NCI-H69 (cell line): Measurements from ENCODE around the gene ORC6.

Experiments
- DNase-seq: peaks from one replicate; lab custom pipeline; 2025; lab: John Stamatoyannopoulos, UW

ORC6 gene

DNA sequence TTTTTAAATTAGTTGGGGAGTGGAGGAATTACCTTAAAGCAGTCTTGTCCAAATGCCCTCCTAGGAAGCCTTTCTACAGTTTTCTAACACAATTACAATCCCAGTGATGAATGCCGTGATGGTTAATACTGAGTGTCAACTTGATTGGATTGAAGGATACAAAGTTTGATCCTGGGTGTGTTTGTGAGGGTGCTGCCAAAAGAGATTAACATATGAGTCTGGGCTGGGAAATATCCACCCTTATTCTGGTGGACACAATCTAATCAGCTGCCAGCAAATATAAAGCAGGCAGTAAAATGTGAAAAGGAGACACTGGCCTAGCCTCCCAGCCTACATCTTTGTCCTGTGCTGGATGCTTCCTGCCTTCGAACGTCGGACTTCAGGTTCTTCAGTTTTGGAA, 12.2 kb downstream of the ORC6 start:
- DNase-seq: no peak

GRCh38 chr16:46702030-46702429, 12.6 kb downstream of the ORC6 start:
- no peak for DNase-seq

DNA sequence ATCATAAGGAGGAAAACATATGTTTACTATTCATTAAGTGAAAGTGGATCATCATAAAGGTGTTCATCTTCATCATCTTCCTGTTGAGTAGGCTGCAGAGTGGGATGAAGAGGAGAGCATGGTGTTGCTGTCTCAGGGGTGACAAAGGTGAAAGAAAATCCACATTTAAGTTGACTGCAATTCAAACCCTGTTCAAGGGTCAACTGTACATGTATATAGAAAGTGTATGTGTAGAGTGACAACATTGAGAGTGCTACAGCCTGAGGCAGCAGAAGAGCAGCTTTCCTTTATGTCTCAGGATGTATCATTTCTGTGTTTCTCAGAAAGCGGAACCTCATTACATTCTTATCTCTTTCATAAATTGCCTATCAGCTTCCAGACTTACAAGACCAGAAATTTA, 17.2 kb downstream of the ORC6 start:
- DNase-seq: no peak

DNA sequence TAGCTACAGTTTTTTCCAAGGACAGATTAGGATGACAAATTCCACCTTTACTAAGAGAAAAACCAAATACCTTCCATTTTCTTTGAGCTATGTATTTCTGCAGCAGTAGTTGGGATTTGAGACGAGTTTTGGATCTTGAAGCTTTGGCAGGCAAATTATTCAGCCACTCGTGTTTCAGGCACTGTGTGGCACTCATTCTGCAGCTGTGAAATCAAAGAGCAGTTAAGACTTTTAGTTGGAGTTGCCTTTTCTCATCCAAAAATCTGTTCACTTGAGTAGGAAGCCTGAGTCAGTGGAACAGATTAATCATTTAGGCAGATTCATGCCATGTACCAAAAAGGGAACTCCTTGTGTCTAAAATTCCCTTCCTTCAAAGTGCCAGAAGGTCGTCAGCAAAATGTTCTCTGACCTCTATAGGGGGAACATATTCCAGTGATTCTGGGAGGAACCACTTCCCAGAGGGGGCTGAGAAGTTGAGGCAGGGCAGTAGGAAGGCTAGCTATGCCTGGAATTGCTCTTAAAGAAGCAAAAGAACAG, 20.1 kb downstream of the ORC6 start:
- no peak for DNase-seq

DNA sequence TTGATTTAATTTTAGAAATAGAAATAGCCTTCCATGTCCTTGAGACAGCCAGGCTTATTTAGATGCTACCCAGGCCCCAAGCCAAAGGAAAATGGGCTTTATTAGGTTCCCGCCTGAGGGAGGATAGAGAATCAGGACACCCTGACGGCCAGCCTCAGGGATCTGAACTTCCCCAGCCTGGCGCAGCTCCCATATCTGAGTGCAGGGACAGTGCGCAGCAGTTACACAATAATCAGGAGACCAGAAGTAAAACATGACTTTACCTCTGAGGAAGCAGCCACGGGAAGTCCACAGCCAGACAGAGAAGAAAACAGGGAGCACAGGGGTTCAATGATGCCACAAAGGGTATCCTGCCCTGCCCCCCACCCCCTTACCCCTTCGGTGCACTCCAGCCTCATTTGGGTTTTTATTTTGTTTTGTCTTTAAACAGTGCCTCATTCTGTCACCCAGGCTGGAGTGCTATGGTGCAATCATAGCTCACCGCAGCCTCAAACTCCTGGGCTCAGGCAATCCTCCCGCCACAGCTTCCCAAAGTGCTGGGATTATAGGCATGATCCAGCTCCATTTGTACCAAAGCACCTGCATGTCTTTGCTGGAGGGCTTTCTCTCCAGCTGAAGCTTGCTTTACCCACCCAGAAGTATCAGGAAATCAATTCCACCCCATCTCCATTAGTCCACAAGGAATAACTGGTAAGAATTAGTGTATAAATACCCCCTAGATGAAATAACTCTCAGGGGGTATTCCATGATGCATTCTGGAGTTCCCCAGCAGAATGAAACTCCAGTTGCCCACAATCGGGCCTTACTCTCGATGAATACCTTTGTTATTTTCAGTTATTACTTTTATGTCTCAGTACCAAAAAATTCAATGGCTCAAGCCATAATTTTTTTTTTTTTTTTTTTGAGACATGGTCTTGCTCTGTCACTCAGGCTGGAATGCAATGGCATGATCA, 21.9 kb downstream of the ORC6 start:
- no peak for DNase-seq

GRCh38 chr16:46712911-46713310, 23.5 kb downstream of the ORC6 start:
- DNase-seq: no peak

- peak; percentile 34 for DNase-seq
These were observed 24.2 kb downstream of the ORC6 start for GRCh38 chr16:46713634-46714033.

DNA sequence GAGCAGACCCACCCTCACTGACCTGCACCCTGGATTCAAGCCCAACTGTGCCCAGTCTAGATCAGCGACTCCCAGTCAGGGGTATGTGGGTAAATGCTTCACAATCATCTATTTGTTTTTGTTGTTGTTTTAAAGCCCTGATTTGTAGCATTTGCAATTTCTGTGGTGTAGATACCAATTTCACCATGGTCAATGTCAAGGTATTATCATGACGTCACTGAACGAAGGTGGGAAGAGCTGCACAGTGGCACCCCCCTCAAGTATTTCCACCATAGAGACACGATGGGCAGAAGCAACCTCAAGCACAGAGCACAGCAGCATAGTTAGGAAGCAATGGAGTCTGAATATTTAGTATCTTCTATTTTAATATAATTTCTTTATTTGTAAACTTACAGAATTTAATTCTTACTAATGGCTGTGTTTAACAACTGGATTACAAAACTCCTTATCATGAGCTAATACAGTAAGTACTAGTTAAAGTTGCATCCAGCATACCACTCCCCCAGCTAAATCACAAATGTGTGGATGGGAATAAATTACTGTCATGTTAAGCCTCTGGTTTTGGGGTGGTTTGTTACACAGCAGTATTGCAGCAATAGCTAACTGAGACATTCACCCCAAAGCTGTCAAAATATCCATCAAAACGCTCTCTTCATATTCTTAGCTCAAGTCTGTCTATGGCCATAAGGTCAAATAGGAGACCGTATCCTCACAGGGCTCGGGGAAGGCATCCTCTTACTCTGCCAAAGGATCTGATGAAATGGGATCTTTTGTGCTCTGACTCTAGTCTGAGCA, 25.5 kb downstream of the ORC6 start:
- DNase-seq: no peak

- DNase-seq: peak; percentile 7
These were observed 26.4 kb downstream of the ORC6 start for GRCh38 chr16:46715769-46716305.

- peak; percentile 56 for DNase-seq
These were observed 28.2 kb downstream of the ORC6 start for GRCh38 chr16:46717692-46718091.

DNA sequence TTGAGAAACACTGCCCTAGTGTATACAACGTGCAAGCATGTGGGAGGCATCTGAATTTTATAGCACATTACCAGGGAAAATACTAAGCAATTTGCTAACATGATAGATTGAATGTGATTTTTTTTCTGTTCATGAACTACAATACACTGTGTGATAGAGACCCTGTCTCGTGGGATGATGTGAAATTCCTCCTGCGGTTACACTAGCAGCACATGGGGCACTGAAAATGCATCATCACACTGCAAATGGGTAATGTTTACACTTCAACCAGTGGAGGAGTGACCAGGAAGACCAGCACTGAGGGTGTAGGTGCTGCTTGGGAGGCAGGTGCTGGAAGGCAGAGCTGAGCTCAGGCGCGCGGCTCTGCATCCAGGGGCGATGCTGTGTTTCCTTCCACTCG, 28.8 kb downstream of the ORC6 start:
- peak; percentile 21 for DNase-seq

GRCh38 chr16:46719528-46719927, 30.1 kb downstream of the ORC6 start:
- DNase-seq: no peak

GRCh38 chr16:46720619-46721018, 31.2 kb downstream of the ORC6 start:
- DNase-seq: no peak

- no peak for DNase-seq
These were observed 32.4 kb downstream of the ORC6 start for GRCh38 chr16:46721885-46722284.

DNA sequence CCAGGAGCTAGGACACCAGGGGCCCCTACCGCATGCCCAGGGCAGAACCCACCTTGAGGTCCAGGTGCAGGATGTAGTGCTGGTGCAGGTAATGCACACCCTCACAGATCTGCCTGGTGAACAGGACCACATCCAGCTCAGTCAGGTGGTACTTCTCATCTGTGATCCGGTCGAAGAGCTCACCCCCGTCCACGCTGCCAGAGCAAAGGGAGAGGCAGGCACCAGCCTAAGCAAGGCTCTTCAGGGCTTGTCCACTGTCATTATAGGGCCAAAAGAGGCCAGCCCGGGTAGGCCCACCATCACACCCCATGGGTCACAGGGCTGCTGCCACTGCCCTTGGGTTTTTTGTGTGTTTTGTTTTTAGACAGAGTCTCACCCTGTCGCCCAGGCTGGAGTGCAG, 37.7 kb downstream of the ORC6 start:
- no peak for DNase-seq

GRCh38 chr16:46727630-46728029, 38.2 kb downstream of the ORC6 start:
- DNase-seq: no peak

DNA sequence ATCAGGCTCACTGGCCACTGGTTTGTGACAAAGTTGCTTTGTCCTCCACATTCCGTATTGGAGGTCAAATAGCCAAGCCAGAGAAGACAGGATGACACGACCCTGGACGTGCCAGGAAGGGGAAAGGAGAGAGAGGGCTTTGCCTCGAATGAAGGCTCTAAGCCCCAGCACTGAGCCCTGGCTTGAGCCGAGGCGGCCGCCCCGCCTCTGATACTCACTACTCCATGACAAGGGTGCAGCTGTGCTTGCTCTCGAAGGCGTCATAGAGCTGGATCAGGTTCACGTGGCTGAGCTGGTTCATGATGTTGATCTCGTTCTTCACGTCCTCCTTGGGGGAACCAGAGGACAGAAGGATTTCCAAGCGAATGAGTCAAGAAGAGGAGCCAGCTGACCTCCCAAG, 39.3 kb downstream of the ORC6 start:
- no peak for DNase-seq

GRCh38 chr16:46729326-46729995, 40.0 kb downstream of the ORC6 start:
- DNase-seq: no peak

GRCh38 chr16:46730126-46730525, 40.7 kb downstream of the ORC6 start:
- DNase-seq: no peak

DNA sequence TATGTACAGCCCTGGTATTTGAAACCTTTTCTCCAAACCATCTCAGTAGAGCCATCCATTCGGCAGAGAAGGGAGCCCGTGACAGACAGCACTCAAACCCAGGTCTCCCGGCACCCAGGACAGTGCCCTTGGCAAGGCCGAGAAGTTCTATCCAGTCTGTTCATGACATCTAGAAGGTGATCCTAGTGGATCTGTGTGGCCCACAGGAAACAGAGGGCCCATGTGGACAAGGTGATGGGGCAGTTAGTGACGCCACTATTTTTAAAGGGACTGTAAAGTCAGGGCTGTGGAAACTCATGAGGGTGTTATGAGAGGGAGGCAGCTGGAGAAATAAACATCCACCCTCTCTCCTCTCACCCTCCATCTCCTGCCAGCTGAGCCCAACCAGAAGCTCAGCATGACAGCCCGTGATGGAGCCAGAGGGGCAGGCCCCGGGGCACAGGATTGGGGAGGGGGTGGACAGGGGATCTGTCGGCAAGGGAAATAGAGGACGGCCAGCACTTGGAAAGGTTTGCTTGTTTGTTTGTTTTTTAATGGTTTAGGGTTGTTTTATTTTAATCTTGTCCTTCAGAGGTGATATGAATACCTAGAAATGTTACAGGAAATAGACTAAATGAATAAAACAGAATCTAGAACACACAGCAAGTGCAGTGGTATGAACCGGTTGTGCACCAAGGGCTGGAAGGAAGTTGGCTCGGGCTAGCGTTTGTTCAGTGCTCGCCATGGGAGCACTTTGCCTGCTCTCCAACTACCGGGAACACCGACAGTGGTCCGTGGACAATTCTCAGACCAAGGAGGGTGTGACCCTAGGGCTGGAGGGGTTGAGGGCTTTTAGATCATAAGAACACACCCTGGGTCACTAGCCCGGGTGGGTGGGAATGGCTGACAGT, 41.6 kb downstream of the ORC6 start:
- DNase-seq: no peak
